OCI-LY1 (cell line): Measurements from ENCODE around the gene ST6GALNAC3.

Experiments used
- EZH2 ChIP-seq: fragments of 200-600 bp; sonication (generic), shearing (Covaris generic); IDR thresholded peaks from 2 replicates; pipeline ENCODE4 v1.8.0; 2017; ENCODE audit warnings: borderline replicate concordance, mixed run types, mild to moderate bottlenecking, antibody characterized with exemption, low read length, moderate library complexity, mixed read lengths
- TF ChIP-seq, protein P1 (sequence below): fragments of 200-600 bp; sonication (generic), shearing (Covaris generic); IDR thresholded peaks from 2 replicates; pipeline ENCODE4 v1.5.1; 2017; ENCODE audit warnings: mild to moderate bottlenecking, antibody characterized with exemption, low read length, moderate library complexity, mixed read lengths

- TF ChIP-seq, protein P1, sequence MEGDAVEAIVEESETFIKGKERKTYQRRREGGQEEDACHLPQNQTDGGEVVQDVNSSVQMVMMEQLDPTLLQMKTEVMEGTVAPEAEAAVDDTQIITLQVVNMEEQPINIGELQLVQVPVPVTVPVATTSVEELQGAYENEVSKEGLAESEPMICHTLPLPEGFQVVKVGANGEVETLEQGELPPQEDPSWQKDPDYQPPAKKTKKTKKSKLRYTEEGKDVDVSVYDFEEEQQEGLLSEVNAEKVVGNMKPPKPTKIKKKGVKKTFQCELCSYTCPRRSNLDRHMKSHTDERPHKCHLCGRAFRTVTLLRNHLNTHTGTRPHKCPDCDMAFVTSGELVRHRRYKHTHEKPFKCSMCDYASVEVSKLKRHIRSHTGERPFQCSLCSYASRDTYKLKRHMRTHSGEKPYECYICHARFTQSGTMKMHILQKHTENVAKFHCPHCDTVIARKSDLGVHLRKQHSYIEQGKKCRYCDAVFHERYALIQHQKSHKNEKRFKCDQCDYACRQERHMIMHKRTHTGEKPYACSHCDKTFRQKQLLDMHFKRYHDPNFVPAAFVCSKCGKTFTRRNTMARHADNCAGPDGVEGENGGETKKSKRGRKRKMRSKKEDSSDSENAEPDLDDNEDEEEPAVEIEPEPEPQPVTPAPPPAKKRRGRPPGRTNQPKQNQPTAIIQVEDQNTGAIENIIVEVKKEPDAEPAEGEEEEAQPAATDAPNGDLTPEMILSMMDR = no peak
- TF ChIP-seq EZH2 = no peak
Observed at GRCh38 chr1:76075877-76076276, 1.3 kb downstream of the ST6GALNAC3 start.
